Mesothelial cell of epicardium (in vitro differentiated cells): ENCODE measurements around the gene CFAP73. TPM values are rescaled to one million over a fixed set of nuclear protein-coding genes. Genes with fewer than 3 reads are reported as not detected.

Experiments used
- DNase-seq, 2 experiments: peaks; one replicate each; pipeline ENCODE4 v3.0.0; 2021; ENCODE audit warnings: low spot score in 2 of 2; ENCODE audit not compliant: unreplicated experiment in 2 of 2
- H3K27ac Mint-ChIP-seq: 2 replicates; pipeline ENCODE4 v1.8.0; 2021; ENCODE audit warnings: mixed read lengths
- H3K27me3 Mint-ChIP-seq: 2 replicates; pipeline ENCODE4 v1.8.0; 2021; ENCODE audit warnings: low read depth, mixed read lengths
- H3K36me3 Mint-ChIP-seq: 2 replicates; pipeline ENCODE4 v1.8.0; 2021; ENCODE audit warnings: mixed read lengths
- H3K4me1 Mint-ChIP-seq: 2 replicates; pipeline ENCODE4 v1.8.0; 2021; ENCODE audit warnings: mixed read lengths
- H3K4me3 Mint-ChIP-seq: 2 replicates; pipeline ENCODE4 v1.8.0; 2021; ENCODE audit warnings: mild to moderate bottlenecking, moderate library complexity, mixed read lengths
- H3K9me3 Mint-ChIP-seq: 2 replicates; pipeline ENCODE4 v1.8.0; 2021; ENCODE audit warnings: mixed read lengths
- total RNA-seq: library from RNA; stranded (reverse); gene quantifications from 3 replicates; pipeline ENCODE4 v1.2.1, GENCODE V29; 2021
- TF ChIP-seq, protein P1 (sequence below): fragments of 200-600 bp; sonication (generic); IDR thresholded peaks from one replicate; pipeline ENCODE4 v1.5.0; 2021; ENCODE audit warnings: antibody characterized with exemption; ENCODE audit not compliant: unreplicated experiment

The CFAP73 gene
- total RNA-seq, 1 donor from 2014 or later, result not detected

DNA sequence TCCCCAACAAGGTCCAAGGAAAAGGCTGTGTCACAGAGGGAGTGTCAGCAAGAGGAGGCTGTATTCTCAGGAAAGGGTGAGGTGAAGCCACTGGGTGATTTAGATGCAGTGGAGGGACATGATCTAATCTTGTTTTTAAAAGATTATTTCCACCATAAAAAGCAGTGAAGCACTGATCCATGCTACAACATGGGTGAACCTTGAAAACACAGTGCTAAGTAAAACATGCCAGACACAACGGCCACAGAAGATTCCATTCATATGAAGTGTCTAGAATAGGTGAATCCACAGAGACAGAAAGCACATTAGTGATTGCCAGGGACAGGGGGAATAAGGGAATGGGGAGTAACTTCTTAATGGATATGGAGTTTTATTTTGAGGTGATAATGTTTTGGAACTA, 48.8 kb downstream of the CFAP73 start:
- peak overlapping the region; percentile 14 for H3K27ac Mint-ChIP-seq
- TF ChIP-seq, protein P1, sequence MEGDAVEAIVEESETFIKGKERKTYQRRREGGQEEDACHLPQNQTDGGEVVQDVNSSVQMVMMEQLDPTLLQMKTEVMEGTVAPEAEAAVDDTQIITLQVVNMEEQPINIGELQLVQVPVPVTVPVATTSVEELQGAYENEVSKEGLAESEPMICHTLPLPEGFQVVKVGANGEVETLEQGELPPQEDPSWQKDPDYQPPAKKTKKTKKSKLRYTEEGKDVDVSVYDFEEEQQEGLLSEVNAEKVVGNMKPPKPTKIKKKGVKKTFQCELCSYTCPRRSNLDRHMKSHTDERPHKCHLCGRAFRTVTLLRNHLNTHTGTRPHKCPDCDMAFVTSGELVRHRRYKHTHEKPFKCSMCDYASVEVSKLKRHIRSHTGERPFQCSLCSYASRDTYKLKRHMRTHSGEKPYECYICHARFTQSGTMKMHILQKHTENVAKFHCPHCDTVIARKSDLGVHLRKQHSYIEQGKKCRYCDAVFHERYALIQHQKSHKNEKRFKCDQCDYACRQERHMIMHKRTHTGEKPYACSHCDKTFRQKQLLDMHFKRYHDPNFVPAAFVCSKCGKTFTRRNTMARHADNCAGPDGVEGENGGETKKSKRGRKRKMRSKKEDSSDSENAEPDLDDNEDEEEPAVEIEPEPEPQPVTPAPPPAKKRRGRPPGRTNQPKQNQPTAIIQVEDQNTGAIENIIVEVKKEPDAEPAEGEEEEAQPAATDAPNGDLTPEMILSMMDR, result no peak
- H3K4me3 Mint-ChIP-seq, result no peak overlapping the region
- H3K36me3 Mint-ChIP-seq, result no peaks in the 10 kb centered on the region
- DNase-seq, result no peak
- no peaks in the 10 kb centered on the region for H3K27me3 Mint-ChIP-seq
- no peaks in the 10 kb centered on the region for H3K9me3 Mint-ChIP-seq
- peaks cover 11% of the 10 kb centered on the region for H3K4me1 Mint-ChIP-seq

DNA sequence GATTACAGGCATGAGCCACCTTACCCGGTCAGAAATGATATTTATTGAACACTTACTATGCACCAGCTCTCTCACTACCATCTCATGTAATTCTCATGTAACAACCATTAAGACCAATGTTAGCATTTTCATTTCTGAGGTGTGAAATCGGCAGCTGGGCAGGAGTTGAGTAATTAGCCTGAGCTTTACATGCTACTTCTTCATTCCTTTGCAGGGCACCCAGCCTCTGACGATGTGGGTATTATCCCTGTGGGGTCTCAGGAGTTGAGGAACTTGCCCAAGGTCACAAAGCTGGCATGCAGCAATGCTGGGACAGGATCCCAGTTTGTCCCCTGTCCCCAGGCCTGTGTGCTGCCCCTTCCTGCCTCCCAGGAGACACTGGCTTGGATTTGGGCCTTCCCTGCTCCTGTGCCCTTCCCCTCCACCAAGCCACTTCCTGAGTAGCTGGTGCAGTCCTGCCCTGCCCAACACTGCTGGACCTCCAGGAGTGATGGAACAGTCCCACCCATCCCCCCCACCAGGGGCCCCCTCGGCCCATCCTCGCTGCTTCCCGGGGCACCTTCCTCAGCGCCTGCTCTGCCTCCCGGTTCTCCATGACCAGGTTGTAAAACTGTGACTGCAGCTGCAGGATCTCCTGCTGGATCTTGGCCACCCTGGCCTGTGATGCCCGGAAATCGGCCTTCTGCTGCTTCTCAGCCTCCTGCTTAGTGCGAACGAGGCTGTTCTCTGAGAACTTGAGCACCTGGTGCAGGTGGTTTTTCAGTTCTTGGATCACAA, 50.7 kb downstream of the CFAP73 start:
- DNase-seq, result no peak
- TF ChIP-seq, protein P1, result no peak
- Mint-ChIP-seq H3K9me3 (no peaks in the 10 kb centered on the region), H3K4me1 (peaks cover 4% of the 10 kb centered on the region), H3K4me3 (no peak overlapping the region), H3K36me3 (no peaks in the 10 kb centered on the region), H3K27ac (no peak overlapping the region), H3K27me3 (no peaks in the 10 kb centered on the region)

DNA sequence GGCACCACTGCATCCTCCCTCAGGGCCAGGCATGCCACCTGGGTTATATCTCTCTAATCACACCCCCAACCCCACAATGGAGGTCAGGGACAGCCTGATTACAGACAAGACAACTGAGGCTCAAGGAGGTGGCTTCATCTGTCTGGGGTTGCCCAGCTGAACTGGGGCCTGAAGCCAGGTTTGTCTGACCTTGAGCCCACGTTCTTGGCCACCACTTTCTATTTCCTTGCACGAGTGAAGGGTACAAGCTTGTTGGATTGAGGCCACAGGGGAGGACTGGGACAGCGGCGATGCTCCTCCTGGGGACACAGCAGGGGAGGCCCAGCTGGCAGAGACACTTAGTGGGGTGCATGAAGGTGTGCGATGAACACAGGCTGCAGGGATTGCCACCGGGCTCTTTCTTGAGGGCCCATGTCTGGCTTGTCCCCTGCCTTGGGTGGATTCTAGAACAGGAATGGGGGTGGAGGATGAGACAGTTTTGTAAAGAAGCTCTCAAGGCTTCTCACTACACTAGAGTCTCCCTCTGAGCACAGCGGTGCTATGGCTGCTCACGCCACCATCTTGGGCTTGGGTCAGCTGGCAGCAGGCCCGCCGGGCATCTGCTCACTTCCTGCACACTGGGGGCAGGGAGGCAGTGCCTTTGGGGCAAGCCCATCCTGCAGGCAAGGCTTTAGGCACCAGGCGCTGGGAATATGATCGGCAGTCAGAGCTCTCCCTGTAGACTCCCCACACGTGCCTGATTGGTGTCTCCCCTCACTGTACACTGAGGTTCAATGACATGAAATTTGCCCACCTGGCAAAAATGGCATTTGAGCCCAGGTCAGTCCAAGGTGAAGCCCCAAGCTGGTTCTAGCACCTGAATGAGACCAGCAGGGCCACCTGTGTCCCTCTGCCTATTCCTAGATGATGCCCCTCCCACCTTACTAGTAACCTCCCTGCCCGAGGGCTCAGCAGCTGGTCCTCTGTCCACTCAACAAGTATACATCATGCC, 52.0 kb downstream of the CFAP73 start:
- Mint-ChIP-seq H3K27ac (no peak overlapping the region), H3K27me3 (no peaks in the 10 kb centered on the region), H3K36me3 (peaks cover 4% of the 10 kb centered on the region), H3K4me3 (no peak overlapping the region), H3K9me3 (peaks cover 4% of the 10 kb centered on the region), H3K4me1 (no peaks in the 10 kb centered on the region)
- TF ChIP-seq, protein P1, result no peak
- DNase-seq, result no peak

DNA sequence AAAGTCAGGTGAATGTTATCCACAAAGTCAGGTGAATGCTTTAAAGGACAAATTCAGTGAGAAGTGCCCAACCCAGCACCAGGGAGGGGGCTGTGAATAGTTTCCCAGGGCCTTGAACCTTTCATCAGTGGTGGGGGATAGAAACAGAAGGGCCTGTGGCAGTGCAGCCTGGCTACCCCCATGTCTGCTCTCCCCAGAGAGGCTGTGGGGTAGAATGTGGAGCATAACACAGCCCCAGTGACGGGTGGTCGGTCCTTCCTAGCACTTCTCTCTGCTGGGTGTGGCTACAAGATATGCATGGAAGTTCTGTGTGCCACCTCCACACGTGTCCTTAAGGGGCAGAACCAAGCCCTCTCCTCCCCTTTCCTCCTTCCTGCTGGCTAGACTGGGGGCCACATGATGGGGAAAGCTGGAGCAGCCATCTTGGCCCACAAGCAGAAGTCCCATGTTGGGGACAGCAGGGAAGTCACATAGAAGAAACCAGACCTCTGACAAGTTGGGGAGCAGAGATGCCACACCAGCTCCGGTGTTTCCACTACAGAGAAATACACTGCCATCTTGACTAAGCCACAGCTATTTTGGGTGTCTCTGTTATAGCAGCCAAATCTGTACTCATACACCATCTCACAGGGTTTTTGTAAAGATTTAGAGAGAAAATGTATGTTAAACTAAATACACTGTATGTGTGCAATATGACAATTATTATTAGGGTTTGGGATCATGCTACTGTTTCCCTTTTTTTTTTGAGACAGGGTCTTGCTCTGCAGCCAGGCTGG, 53.0 kb downstream of the CFAP73 start:
- no peak overlapping the region for H3K27ac Mint-ChIP-seq

More for the DNA sequence above, 53.0 kb downstream of the CFAP73 start:
- Mint-ChIP-seq H3K36me3 (peaks cover 6% of the 10 kb centered on the region), H3K27me3 (no peaks in the 10 kb centered on the region), H3K4me3 (no peak overlapping the region), H3K9me3 (peaks cover 4% of the 10 kb centered on the region), H3K4me1 (no peaks in the 10 kb centered on the region)
- TF ChIP-seq, protein P1, result no peak
- DNase-seq, result no peak
